ENCODE measurements around the gene MAML3.

The MAML3 gene

DNA sequence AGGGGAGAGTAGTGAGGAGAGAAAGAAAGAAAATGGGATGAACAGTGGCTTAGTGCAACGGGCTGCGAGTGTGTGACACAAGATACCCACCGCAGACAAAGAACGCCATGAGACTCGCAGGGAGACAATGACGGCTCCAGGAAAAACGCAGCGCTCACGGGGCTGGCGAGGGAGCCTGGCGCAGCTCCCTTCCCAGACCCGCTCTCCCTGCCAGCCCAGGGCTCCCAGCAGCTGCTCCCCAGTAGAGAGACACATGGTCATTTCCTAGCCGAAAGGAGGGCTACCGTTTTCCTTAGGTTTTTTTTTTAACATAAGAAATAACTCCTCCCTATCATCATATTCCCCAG is 149.5 kb downstream of the MAML3 start:
- no peak for DNase-seq (ENCODE audit: low read depth in 2 of 2)

DNA sequence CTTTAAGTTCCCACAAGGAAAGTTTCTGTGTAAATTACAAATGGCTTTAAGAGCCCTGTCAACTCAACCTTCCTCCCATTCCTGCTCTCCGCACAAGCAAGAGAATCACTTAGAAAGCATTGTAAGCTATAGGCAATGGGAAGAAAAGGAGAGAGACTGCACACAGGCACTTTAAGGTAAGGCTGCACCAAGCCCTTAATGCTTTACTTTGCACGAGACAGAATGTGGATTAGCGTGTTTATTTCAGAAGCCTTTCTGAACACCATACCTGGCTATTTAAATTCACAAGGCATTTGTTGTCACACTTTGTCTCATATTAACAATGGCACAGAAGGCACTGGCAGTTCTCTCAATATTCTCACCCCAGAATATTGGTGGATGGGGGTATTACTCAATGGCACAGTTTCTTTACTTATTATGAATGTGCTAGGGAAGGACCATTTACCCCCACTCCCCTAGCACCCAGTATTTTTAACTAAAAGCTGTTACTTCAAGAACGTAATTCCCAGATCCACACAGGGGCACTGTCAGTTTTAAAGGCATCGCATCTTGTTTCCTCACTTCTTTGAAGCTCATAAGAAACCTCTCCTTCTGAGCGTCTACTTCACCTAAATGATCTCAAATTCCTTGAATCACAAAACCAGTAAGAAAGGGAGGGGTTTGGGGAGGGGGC is 150.0 kb downstream of the MAML3 start:
- no peak for DNase-seq (ENCODE audit: low read depth in 2 of 2)

DNA sequence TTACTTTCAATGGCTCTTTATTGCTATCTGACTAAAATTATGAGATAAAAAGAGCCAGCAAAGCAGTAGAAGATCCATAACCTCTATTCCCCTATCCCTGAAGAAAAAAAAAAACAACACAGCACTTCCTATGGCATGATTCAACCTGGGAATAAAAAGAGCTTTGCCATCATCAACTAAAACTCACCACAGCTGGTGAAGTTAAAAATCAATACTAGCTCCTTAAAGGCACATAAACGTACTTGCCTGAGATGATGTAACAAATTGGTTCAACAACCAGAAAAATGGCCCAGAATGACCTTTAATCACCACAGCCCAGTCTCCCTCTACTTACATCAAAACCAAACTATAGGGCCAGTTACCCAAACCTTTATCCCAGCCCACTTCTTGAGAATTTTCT is 153.8 kb downstream of the MAML3 start:
- no peak for DNase-seq (ENCODE audit: low read depth in 2 of 2)

DNA sequence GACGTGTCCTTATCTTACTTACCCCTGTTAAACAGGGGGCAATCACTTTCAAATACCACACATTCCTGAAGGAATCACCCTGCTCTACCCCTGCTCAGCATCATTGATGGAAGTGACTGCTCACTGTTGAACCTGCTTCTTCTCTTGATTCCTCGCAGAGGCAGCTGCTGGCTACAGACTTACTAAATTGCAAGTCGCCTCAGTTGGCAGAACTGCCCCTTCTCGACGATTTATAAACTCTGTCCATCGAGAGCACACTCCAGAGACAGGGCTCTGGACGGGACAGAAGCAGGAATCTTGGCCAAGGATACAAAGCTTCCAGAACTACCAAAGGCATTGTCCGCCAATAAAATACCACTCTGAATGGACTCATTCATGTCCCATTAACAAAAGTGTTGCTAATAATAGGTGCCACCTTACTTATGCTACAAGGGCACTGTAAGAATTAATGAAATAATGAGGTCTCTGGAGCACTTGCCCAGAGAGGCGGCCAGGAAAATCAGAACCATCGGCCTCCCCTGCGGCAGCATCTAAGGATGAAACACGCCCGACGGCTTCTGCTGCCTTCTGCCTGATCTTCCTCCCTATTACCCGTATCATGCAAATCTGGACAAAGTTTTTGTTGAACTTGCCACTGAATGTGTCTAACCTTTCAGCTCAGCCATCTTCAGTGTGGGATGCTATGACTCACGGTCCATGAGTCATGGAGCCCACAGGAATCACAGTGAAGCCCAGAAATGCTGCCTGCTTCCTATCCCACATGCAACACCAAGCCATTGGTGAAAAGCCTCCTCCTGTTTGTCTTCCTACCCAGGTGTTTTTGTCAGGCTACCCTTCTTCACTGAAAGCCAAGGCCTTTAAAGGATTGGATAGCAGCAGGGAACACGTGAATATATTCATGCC is 164.9 kb downstream of the MAML3 start:
- peak in 1 of 2 donors; percentile 10 for DNase-seq (ENCODE audit: low read depth in 2 of 2)

DNA sequence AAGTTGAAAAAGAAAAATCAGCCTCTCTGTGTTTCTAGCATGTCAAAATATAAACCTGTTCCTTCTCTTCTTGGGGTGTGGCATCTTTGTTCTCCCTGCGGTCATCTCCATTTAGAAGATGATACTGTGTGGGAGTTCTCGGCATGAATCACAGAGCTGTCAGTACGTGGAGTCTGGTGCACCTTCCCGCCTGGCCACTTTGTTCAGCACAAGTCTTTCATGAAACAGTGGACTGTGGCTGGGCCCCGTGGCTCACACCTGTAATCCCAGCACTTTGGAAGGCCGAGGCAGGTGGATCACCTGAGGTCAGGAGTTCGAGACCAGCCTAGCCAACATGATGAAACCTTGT is 166.5 kb downstream of the MAML3 start:
- DNase-seq (ENCODE audit: low read depth in 2 of 2) = no peak

DNA sequence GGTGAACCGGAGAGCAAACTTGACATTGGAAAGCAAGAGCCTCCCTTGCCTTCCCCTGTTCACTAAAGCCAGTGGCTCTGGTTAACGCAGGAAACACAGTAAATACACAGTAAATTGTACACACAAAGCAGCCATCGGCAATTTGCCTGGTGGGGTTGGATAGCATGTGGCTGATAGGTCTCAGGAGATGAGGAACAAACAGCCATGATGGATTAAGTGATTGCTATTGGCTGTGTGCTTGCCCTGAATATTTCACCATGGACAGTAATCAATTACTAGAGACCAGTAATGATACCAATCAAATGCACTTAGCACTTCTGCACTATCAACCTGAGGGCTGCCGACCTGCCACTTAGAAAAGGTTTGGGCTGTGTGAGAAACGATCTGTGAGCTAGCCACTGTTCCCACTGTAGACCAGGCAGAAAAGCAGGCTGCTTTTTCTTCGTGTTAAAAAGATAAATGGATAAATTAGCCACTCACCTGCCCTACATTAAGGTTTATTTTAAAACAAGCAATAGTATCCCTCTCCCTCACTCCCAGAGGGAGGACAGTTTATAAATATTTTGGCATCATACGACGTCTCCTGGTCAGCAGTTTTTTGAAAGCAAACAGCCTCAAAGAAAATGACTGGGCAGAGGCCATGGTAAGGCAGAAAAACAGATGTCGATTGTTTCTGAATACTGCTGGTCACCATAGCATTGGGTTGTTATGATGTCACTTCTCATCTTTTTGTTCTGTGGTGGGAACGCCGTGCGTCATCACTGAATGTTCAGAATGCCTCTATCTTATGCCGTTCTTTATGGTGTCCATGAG is 167.1 kb downstream of the MAML3 start:
- no peak for DNase-seq (ENCODE audit: low read depth in 2 of 2)

DNA sequence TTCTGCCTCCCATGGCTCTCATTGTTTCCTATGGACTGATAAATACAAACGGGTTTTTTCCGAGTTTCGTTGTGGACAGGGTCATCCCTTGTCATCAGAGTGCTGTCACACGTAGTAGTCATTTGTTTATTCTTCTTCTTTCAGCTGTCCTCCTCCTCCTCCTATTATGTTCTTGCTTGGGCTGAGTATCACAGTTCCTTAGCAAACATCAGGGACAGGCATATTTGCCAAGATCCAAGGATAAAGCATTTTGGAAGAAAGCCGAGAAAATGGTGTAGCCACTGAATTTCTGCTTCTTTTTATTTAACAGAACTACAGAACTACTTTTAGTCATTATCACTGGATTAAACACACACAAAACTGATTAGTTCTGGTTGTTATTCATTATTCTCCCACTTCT is 167.9 kb downstream of the MAML3 start:
- no peak for DNase-seq (ENCODE audit: low read depth in 2 of 2)

DNA sequence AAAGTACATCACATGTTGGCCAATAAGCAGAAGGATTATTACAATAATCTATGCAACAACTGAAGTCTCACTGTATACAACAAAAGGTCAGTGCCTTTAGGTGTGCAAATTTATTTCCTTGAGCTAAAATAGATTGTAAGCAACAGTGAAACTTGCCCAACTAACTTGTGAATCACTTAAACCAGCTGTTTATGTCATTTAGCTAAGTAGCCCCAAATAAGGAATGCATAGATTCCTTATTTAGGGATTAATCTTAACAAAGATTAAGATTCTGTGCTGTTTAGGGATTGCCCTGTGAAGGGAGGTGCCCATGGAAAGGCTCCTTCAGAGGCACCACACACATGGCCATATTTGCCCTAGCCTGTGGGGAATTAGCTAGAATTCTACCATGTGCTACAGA is 168.6 kb downstream of the MAML3 start:
- no peak for DNase-seq (ENCODE audit: low read depth in 2 of 2)

DNA sequence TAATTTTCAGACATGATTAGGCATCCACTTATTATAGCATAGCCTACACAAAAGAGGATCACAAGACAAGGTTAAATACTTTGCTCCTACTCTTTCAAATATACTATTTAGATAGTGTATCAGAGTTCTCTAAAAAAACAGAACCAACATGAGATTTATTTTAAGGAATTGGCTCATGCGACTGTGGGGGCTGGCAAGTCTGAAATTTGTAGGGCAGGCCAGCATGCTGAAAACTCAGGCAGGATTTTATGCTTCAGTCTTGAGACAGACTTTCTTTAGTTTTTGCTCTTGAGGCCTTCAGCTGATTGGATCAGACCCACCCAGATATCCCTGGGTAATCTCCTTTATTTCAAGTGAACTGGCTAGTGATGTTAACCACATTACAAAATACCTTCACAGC is 169.5 kb downstream of the MAML3 start:
- no peak for DNase-seq (ENCODE audit: low read depth in 2 of 2)

DNA sequence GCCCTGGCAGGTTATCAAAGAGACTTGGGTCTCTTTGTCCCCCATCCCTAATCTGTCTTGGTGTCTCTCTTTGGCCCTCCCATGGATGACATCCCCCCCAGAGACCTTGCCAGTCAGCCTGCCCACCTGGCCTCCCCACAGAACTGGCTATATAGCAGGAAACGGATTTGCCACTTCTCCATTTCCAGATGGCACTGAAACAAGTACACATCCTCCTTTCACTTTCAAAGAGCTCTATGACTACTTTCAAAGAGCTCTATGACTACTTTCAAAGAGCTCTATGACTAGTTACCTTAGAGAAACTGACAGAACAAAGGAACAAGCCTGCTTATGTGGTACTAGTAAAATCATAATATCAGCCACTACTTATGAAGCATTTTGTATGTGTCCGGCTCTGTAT is 175.3 kb downstream of the MAML3 start:
- DNase-seq (ENCODE audit: low read depth in 2 of 2) = no peak

DNA sequence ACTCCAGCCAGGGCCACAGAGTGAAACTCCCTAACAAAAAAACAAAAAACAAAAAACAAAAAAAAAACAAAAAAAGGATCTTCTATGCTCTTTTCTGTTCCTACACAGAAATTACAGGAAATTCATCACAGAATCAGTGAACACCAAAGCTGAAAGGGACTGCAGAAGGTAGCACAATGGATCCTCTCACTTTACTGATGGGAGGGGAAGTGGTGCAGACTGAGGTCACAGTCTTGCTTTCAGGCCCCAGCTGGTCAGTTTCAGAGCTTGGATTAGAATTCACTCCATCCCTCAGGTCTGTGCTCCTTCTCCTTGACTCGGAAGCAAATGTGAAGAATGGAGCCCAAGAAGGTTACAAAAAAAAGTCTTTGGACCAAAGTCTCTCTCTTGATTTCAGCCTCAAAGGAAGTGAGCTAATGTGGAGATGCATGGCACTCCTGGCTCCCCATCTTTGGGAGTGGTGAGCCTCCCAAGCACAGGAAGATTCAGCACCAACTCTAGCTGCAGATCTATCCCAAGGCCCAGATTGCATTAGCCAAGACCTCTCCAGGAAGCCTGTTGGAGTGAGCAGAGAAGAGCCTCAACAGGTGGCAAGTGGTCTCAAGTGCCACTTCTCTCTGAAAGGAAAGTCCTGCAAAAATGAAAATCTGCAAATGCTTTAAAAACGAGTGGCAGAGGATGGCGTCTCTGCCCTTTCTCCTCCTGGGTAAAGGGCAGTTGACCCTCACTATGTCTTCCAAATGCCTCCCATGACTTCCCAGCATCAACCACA is 176.0 kb downstream of the MAML3 start:
- DNase-seq (ENCODE audit: low read depth in 2 of 2) = no peak

DNA sequence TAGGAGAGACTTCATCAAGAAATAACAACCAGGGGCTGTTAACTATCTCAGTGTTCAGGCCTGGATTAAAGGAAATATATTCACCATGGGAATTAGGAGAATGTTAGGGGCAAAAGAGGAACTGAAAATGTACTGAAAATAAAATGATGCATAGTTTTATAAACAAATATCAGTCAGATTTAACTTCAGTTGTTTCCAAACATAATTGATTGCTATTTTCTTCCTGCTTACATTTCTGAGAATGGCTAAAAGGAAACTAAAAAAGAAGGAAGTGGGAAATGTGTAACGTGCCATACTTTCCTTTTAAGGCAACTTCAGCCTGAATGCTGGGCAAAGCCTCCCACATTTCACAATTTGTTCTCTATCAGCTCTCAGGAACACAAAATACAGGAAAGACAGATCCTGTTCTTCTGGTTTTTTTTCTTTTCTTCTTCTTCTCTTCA is 178.1 kb downstream of the MAML3 start:
- no peak for DNase-seq (ENCODE audit: low read depth in 2 of 2)

DNA sequence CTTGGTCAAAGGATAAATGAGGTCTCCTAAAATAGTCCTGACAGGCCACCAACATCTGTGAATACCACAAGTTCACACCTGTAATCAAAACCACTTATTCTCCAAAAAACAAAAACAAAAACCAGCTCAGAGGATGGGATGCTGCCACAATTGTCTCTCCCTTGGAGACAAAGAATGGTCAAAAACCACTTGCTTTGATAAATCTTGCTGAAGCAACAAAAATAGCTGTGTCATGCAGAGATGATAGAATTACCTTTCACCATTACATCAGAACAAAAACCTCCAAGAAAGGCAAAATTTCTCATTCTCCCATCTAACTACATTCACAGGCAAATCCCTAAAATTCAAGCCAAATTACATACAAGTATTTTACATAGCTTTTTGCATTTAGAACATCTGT is 180.4 kb downstream of the MAML3 start:
- DNase-seq (ENCODE audit: low read depth in 2 of 2) = no peak

DNA sequence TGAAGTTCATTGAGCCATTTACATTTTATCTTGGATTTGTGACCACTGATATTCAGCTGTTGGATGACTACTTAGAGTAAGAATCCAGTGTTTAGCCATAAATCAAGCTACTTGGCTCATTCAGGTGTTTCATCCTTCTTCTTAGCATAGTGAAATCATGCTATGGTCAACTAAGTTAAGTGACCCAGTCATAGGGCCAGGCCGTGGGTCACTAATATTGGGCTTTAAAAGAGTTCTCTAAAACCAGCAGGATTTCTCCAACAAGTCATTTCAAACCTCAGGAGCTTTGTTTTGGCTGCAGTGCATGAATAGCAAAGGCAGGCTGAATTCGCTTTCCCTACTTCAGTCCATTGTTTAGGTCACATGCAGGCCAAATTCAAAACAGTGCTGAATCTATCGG is 181.0 kb downstream of the MAML3 start:
- DNase-seq (ENCODE audit: low read depth in 2 of 2) = no peak

DNA sequence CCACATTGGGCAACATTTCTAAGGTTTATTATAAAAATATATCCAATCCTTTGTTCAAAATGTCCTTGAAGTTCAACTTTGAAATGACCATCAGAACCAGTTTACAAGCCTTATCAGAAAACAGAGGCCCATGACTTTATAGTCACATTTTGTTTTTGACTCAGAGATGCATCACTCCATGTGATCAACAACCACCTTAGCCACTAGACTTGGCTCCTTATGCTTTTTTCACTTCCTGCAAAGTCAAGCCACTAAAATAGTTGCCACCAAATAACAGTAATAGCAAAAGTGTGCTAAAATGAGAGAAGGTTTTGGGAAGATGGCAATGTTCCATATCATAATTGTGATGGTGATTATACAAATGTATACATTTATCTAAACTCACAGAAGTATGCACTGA is 181.7 kb downstream of the MAML3 start:
- DNase-seq (ENCODE audit: low read depth in 2 of 2) = no peak

DNA sequence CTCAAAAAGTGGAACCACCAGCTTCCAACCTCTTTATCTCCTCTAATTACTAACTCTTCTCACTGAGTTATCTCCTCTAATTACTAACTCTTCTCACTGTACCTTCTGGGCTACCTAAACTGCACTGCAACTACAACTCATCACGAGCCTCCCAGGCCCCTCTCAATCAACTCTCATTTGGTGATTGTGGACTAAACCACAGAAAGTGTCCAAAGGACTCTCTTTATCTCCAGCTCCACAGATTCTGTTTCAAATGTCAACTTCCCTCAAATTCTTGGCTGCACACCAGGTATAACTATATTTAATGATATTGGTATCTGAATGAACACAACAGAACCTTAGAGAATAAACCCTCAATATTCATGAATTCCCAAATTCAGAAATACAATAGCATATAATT is 182.9 kb downstream of the MAML3 start:
- no peak for DNase-seq (ENCODE audit: low read depth in 2 of 2)

DNA sequence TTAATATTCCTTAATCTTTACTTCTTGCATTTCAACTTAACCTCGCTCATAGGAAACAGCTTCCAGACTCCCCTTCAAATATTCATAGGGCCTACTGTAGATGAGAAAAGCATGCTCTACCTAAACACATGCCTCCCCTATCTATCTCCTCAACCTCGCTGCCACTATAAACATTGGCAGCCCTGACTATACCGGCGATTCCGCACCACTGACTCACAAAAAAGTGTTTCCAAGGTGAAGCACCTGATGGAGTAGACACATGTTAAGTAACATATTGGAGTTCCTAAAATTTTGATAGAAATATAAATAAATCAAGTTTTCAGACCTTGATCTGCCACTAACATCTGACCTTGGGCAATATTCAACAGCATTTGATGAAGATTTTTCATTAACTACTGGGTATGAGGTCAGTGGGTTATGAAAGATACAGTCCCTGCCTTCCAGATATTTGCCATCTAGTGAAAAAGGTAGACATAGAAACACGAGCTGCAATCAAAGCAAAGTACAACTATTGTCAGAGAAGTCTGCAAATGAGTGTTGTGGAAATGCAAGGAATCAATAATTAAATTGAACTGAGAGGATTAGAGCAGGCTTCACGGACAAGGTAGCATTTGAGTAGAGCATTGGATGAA is 184.2 kb downstream of the MAML3 start:
- no peak for DNase-seq (ENCODE audit: low read depth in 2 of 2)

DNA sequence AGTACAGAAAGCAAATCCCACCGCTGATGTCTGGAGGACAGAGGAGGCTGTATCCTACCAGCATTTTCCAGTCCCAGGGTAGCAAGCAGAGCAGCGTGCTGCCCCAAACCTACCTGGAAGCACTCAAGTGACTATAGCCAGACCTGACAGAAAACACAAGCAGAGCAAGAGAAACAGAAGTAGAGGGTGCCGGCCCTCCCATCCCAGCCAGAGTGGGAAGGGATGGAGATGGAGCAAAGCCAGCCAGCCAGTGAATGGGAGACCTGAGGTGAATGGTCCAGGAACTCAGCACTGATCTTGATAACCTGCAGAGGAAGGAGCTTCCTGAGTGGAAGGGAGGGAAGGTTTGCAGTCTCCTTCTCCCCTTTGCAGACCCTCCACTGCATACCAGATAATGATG is 185.2 kb downstream of the MAML3 start:
- no peak for DNase-seq (ENCODE audit: low read depth in 2 of 2)

DNA sequence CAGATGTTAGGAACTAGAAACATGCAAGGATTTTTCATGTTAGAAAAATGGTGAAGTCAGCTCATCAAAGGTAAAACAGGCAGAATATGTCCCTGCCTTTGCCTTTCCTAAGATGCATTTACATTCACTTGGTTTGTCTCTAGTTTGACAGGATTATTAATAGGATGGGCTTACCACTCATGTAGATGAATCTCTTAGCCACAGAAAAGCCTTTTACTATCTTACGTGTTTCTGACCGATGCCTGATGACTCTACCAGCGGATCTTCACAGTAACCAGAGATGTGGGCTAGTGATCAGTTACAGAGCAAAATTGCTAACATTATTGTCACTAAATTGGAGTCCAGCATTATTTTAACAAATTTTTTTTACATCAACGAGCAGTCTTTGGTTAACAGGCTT is 187.6 kb downstream of the MAML3 start:
- DNase-seq (ENCODE audit: low read depth in 2 of 2) = no peak

DNA sequence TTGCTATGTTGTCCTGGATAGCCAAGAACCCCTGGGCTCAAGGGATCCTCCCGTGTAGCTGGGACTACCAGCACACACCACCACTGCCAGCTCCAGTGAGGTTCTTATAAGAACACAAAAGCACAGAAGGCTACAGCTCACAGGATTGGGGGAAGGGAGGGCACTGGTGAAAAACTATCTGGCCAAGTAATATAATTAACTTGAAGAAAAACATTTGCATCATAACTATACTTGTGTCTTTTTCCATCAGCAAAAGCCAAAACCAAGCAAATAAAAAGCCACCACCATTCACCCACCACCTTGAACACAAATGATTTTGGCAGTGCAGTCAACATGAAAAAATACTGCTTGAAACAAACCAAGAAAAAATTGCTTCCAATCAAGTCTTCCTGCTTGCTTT is 188.2 kb downstream of the MAML3 start:
- DNase-seq (ENCODE audit: low read depth in 2 of 2) = no peak

DNA sequence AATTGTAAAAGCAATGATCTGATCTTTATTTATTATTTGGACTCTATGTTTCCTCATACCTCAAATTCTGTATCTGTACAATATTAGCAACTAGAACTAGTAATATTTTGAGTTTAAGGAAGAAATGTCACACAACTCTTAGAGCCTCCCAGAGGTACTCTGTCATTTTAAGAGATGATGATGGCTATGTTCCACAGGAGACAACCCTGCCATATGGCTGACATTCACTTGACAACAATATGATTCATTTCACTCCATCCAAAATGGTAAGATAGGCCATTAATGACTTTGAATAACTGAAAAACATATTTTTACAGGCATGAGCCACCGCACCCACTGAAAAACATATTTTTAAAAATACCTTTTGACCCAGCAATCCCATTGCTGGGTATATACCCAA is 190.3 kb downstream of the MAML3 start:
- no peak for DNase-seq (ENCODE audit: low read depth in 2 of 2)

All from stimulated activated CD4-positive, alpha-beta T cell treated with anti-CD3 and anti-CD28 coated beads, Interleukin-1b, Interleukin-23, amount 100 ng/mL, for 1 hour (primary cell).